Neural cell (in vitro differentiated cells): ENCODE measurements around the gene FAM240A. TPM values are rescaled to one million over a fixed set of nuclear protein-coding genes. Genes with fewer than 3 reads are reported as not detected.

Source experiments
- H2AFZ ChIP-seq: fragments of 200-600, 300-800 bp; sonication (generic), shearing (Covaris generic); 2 replicates; pipeline ENCODE4 v1.6.0; 2014; ENCODE audit warnings: low read depth, mild to moderate bottlenecking, antibody characterized with exemption, low read length, moderate library complexity
- H3F3A ChIP-seq: fragments of 200-600 bp; shearing (Covaris generic); 2 replicates; pipeline ENCODE4 v1.6.1; 2016; ENCODE audit warnings: mild to moderate bottlenecking, moderate library complexity, mixed read lengths, antibody characterized with exemption, low read length; ENCODE audit not compliant: insufficient read depth, poor library complexity, severe bottlenecking
- H3K27ac ChIP-seq: fragments of 200-600, 300-800 bp; sonication (generic), shearing (Covaris generic); 2 replicates; pipeline ENCODE4 v1.5.1; 2014; ENCODE audit warnings: mild to moderate bottlenecking, low read length, moderate library complexity
- H3K27me3 ChIP-seq: fragments of 300-800, 200-600 bp; sonication (generic), shearing (Covaris generic); 2 replicates; pipeline ENCODE4 v1.6.0; 2014; ENCODE audit warnings: mild to moderate bottlenecking, low read depth, low read length, moderate library complexity; ENCODE audit not compliant: insufficient read depth
- H3K36me3 ChIP-seq: fragments of 300-800, 200-600 bp; sonication (generic), shearing (Covaris generic); 2 replicates; pipeline ENCODE4 v1.5.1; 2014; ENCODE audit warnings: mild to moderate bottlenecking, antibody characterized with exemption, low read length, moderate library complexity; ENCODE audit not compliant: insufficient read depth
- H3K4me2 ChIP-seq: fragments of 300-800, 200-600 bp; sonication (generic), shearing (Covaris generic); 2 replicates; pipeline ENCODE4 v1.6.0; 2014; ENCODE audit warnings: mild to moderate bottlenecking, low read length
- H3K4me3 ChIP-seq: fragments of 300-800, 200-600 bp; sonication (generic), shearing (Covaris generic); 2 replicates; pipeline ENCODE4 v1.5.1; 2014; ENCODE audit warnings: mild to moderate bottlenecking, low read length, moderate library complexity
- H3K79me2 ChIP-seq: fragments of 200-600 bp; shearing (Covaris generic); replicated peaks from 2 replicates; pipeline ENCODE4 v1.6.0; 2014; ENCODE audit warnings: mild to moderate bottlenecking, low read length, moderate library complexity; ENCODE audit not compliant: insufficient read depth
- H3K9ac ChIP-seq: fragments of 300-800, 200-600 bp; sonication (generic), shearing (Covaris generic); 2 replicates; pipeline ENCODE4 v1.6.1; 2016; ENCODE audit warnings: mild to moderate bottlenecking, low read length, mixed read lengths
- H3K9me2 ChIP-seq: fragments of 200-600 bp; shearing (Covaris generic); 2 replicates; pipeline ENCODE4 v1.6.1; 2016; ENCODE audit warnings: mild to moderate bottlenecking, low read length, mixed read lengths; ENCODE audit not compliant: insufficient read depth
- H3K9me3 ChIP-seq: fragments of 200-600, 300-800 bp; sonication (generic), shearing (Covaris generic); 2 replicates; pipeline ENCODE4 v1.6.1; 2016; ENCODE audit warnings: mild to moderate bottlenecking, mixed run types, low read length, moderate library complexity, mixed read lengths
- H4K20me1 ChIP-seq: fragments of 200-600 bp; shearing (Covaris generic); 2 replicates; pipeline ENCODE4 v1.6.1; 2016; ENCODE audit warnings: mild to moderate bottlenecking, mixed run types; ENCODE audit not compliant: insufficient read depth
- EP300 ChIP-seq: fragments of 450-650 bp; conservative IDR thresholded peaks from 2 replicates; pipeline ENCODE4 v1.6.1; 2014; ENCODE audit warnings: antibody characterized with exemption, mild to moderate bottlenecking, moderate library complexity; ENCODE audit not compliant: poor library complexity, severe bottlenecking
- POLR2AphosphoS5 ChIP-seq: IDR thresholded peaks from 2 replicates; pipeline ENCODE4 v1.6.1; 2012
- SMC3 ChIP-seq: fragments of 450-650 bp; conservative IDR thresholded peaks from 2 replicates; pipeline ENCODE4 v1.6.1; 2014; ENCODE audit warnings: antibody characterized with exemption, mild to moderate bottlenecking, moderate library complexity; ENCODE audit not compliant: poor library complexity
- TAF1 ChIP-seq: IDR thresholded peaks from 2 replicates; pipeline ENCODE4 v1.6.1; 2012; ENCODE audit warnings: low read depth
- polyA plus RNA-seq: library from polyadenylated mRNA; depleted of rRNA; stranded (reverse); fragments of >200 nt; gene quantifications from 2 replicates; pipeline ENCODE4 v1.2.3, GENCODE V29; 2014
- TF ChIP-seq, protein P1 (sequence below): IDR thresholded peaks from 2 replicates; pipeline ENCODE4 v1.6.1; 2012; ENCODE audit warnings: borderline replicate concordance
- TF ChIP-seq, protein P2 (sequence below): fragments of 450-650 bp; IDR thresholded peaks from 2 replicates; pipeline ENCODE4 v1.5.1; 2014; ENCODE audit warnings: antibody characterized with exemption, mild to moderate bottlenecking, moderate library complexity; ENCODE audit not compliant: poor library complexity, severe bottlenecking

The FAM240A gene
- polyA plus RNA-seq, 1 donor from 2014 or later: not detected

DNA sequence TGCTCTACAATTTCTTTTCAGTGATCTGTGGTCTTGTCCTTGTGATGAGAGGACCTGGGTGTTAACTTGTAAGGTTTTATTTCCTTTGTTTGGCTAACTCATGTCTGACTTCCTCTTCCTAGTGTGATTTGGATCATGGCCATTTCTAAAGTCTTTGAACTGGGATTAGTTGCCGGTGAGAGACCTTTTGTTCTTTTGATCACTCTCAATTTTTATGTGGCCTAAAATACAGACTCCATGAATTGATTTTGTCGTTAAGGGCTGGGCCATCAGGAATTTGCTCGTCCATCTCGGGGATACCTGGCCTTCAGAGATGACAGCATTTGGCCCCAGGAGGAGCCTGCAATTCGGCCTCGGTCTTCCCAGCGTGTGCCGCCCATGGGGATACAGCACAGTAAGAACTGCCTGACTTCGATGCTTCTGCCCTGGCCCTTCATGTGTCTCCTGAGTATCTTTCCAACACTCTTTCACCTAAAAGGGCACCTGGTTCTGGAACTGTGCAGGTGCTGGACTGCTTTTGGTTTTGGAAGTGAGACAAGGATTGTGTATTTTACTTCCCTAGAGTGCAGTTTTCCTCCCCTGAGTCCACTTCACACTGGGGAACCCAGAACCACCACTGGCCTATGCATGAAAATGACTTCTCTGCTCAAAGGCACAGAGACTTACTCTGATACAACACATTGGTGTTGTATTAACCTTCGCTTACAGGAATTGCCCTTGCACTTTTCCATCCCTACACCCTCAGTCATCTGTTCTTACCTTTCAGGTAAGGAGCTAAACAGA lies 33.2 kb upstream of the FAM240A start:
- TF ChIP-seq, protein P1, sequence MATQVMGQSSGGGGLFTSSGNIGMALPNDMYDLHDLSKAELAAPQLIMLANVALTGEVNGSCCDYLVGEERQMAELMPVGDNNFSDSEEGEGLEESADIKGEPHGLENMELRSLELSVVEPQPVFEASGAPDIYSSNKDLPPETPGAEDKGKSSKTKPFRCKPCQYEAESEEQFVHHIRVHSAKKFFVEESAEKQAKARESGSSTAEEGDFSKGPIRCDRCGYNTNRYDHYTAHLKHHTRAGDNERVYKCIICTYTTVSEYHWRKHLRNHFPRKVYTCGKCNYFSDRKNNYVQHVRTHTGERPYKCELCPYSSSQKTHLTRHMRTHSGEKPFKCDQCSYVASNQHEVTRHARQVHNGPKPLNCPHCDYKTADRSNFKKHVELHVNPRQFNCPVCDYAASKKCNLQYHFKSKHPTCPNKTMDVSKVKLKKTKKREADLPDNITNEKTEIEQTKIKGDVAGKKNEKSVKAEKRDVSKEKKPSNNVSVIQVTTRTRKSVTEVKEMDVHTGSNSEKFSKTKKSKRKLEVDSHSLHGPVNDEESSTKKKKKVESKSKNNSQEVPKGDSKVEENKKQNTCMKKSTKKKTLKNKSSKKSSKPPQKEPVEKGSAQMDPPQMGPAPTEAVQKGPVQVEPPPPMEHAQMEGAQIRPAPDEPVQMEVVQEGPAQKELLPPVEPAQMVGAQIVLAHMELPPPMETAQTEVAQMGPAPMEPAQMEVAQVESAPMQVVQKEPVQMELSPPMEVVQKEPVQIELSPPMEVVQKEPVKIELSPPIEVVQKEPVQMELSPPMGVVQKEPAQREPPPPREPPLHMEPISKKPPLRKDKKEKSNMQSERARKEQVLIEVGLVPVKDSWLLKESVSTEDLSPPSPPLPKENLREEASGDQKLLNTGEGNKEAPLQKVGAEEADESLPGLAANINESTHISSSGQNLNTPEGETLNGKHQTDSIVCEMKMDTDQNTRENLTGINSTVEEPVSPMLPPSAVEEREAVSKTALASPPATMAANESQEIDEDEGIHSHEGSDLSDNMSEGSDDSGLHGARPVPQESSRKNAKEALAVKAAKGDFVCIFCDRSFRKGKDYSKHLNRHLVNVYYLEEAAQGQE: no peak
- TF ChIP-seq POLR2AphosphoS5 (no peak), TAF1 (no peak), SMC3 (no peak)
- Histone ChIP-seq H3K9ac (no peak overlapping the region), H3K9me3 (no peaks in the 10 kb centered on the region), H3F3A (no peaks in the 10 kb centered on the region), H3K27me3 (peaks cover 67% of the 10 kb centered on the region), H3K4me2 (no peak overlapping the region), H3K27ac (no peak overlapping the region), H3K9me2 (no peaks in the 10 kb centered on the region), H3K4me3 (no peak overlapping the region), H2AFZ (no peak overlapping the region), H3K36me3 (no peaks in the 10 kb centered on the region), H4K20me1 (no peaks in the 10 kb centered on the region), H3K79me2 (no peaks in the 10 kb centered on the region)

DNA sequence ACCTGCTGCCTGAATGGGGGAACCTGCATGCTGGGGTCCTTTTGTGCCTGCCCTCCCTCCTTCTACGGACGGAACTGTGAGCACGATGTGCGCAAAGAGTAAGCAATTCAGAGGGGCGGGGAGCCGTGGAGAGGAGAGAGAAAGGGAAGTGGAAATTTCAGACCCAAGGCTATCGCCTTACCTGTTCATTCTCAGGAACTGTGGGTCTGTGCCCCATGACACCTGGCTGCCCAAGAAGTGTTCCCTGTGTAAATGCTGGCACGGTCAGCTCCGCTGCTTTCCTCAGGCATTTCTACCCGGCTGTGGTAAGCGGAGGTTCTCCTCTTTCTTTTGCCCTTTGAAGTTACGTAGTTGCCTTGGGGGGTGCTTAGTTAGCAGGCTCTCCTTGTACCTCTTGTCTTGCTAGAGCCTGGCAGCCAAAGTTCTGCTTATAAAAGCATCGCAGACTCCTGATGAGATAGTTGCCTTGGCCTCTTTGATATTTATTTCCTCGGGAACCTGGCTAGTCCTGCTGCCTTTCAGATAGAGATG lies 32.5 kb upstream of the FAM240A start:
- Histone ChIP-seq H4K20me1 (no peaks in the 10 kb centered on the region), H3K27me3 (peaks cover 60% of the 10 kb centered on the region), H3K27ac (no peak overlapping the region), H3F3A (no peaks in the 10 kb centered on the region), H3K9ac (no peak overlapping the region), H3K4me3 (no peak overlapping the region), H3K4me2 (no peak overlapping the region), H3K79me2 (no peaks in the 10 kb centered on the region), H3K36me3 (no peaks in the 10 kb centered on the region), H3K9me3 (no peaks in the 10 kb centered on the region), H2AFZ (no peak overlapping the region), H3K9me2 (no peaks in the 10 kb centered on the region)
- no peak for TF ChIP-seq TAF1
- no peak for TF ChIP-seq EP300
- TF ChIP-seq, protein P2, sequence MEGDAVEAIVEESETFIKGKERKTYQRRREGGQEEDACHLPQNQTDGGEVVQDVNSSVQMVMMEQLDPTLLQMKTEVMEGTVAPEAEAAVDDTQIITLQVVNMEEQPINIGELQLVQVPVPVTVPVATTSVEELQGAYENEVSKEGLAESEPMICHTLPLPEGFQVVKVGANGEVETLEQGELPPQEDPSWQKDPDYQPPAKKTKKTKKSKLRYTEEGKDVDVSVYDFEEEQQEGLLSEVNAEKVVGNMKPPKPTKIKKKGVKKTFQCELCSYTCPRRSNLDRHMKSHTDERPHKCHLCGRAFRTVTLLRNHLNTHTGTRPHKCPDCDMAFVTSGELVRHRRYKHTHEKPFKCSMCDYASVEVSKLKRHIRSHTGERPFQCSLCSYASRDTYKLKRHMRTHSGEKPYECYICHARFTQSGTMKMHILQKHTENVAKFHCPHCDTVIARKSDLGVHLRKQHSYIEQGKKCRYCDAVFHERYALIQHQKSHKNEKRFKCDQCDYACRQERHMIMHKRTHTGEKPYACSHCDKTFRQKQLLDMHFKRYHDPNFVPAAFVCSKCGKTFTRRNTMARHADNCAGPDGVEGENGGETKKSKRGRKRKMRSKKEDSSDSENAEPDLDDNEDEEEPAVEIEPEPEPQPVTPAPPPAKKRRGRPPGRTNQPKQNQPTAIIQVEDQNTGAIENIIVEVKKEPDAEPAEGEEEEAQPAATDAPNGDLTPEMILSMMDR: no peak
- TF ChIP-seq, protein P1: no peak
